Measurements from ENCODE around the gene GRB10. TPM values are rescaled to one million over a fixed set of nuclear protein-coding genes. Genes with fewer than 3 reads are reported as not detected.

The GRB10 gene
- total and polyA plus RNA-seq, 3 donors from 2014 or later, result 54.0 to 81.9 (median 57.7) TPM

- Histone ChIP-seq H3K4me3 (no peak overlapping the region), H3K36me3 (ENCODE audit: low read depth, missing control alignments) (no peaks in the 10 kb centered on the region), H3K27me3 (no peaks in the 10 kb centered on the region), H3K4me1 (no peaks in the 10 kb centered on the region), H3K27ac (no peak overlapping the region), H3K9me3 (no peaks in the 10 kb centered on the region)
- DNase-seq, result no peak
- 87 to 91% methylated on average over 7 of the region's 7 CpGs for WGBS, 2 donors
- intact Hi-C loops (cut with DNase I; ENCODE audit: low total_unique reads), result no loop called here
- no peak for TF ChIP-seq POLR2A (IDR thresholded peaks at IDR 0.05)
- TF ChIP-seq, protein P1, sequence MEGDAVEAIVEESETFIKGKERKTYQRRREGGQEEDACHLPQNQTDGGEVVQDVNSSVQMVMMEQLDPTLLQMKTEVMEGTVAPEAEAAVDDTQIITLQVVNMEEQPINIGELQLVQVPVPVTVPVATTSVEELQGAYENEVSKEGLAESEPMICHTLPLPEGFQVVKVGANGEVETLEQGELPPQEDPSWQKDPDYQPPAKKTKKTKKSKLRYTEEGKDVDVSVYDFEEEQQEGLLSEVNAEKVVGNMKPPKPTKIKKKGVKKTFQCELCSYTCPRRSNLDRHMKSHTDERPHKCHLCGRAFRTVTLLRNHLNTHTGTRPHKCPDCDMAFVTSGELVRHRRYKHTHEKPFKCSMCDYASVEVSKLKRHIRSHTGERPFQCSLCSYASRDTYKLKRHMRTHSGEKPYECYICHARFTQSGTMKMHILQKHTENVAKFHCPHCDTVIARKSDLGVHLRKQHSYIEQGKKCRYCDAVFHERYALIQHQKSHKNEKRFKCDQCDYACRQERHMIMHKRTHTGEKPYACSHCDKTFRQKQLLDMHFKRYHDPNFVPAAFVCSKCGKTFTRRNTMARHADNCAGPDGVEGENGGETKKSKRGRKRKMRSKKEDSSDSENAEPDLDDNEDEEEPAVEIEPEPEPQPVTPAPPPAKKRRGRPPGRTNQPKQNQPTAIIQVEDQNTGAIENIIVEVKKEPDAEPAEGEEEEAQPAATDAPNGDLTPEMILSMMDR (IDR thresholded peaks at IDR 0.05), result no peak
Measured at GRCh38 chr7:50687575-50688225, 95.0 kb downstream of the GRB10 start.

GRCh38 chr7:50687096-50687495 lies 95.6 kb downstream of the GRB10 start:
- Histone ChIP-seq H3K27ac (no peak overlapping the region), H3K9me3 (no peaks in the 10 kb centered on the region), H3K4me1 (no peaks in the 10 kb centered on the region), H3K27me3 (no peaks in the 10 kb centered on the region), H3K4me3 (no peak overlapping the region), H3K36me3 (ENCODE audit: low read depth, missing control alignments) (no peaks in the 10 kb centered on the region)
- DNase-seq, result no peak
- 92 to 94% methylated on average over 6 of the region's 6 CpGs for WGBS, 2 donors
- TF ChIP-seq, protein P1 (IDR thresholded peaks at IDR 0.05), result no peak
- no peak for TF ChIP-seq POLR2A (IDR thresholded peaks at IDR 0.05)
- intact Hi-C loops (cut with DNase I; ENCODE audit: low total_unique reads), result no loop called here

DNA sequence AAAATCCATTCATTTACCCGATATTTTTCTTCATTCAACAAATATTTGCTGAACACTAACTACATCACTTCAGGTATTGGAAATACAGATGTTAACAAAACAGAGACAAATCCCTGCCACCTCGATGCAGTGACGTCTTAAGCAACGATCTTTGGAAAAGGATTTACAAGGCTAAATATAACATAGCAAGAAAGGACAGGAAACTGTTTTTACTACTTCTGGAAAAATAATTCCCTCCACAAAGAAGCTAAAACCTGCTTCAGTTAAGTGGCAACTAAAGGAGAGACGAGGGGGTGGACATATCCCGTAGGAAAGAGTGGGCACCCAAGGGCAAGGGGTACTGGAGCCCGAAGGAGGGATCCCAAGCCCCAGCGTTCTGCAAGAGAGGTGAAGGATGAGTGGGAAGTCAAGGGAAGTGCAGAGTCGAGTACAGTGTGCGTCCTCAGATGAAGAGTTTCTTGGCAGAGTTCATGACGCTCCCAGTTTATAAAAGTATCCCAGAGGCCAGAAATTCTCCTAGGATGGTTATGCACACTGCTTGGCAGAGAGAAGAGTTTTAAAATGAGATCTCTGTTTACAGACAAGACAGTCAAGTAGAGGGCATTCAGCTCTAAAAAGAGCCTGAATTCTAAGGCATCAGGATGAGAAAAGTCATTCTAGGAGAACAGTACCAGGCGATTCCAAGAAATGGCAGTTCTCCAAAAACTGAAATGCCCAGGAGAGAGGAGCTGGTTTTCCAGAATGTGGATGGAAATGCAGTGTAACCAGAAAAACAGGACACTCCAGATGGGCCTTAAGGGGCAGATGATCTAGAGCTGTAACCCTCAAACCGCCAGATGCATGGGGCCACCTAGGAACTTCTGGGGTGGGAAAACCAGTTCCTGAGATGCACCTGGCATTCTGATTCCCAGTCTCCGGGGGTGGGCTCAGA lies 97.3 kb downstream of the GRB10 start:
- no peak for DNase-seq
- Histone ChIP-seq H3K36me3 (ENCODE audit: low read depth, missing control alignments) (no peaks in the 10 kb centered on the region), H3K4me1 (no peaks in the 10 kb centered on the region), H3K27me3 (no peaks in the 10 kb centered on the region), H3K9me3 (no peaks in the 10 kb centered on the region), H3K27ac (no peak overlapping the region), H3K4me3 (no peak overlapping the region)
- TF ChIP-seq, protein P1 (IDR thresholded peaks at IDR 0.05), result no peak
- TF ChIP-seq POLR2A (IDR thresholded peaks at IDR 0.05), result no peak
- intact Hi-C loops (cut with DNase I; ENCODE audit: low total_unique reads), result no loop called here
- WGBS, 2 donors, result 57 to 65% methylated on average over 14 of the region's 14 CpGs

- no peaks in the 10 kb centered on the region for H3K4me1 ChIP-seq
- H3K4me3 ChIP-seq, result no peak overlapping the region
- 67 to 72% methylated on average over 4 of the region's 4 CpGs for WGBS, 2 donors
- no peaks in the 10 kb centered on the region for H3K27me3 ChIP-seq
- no peaks in the 10 kb centered on the region for H3K36me3 ChIP-seq (ENCODE audit: low read depth, missing control alignments)
- no peak for DNase-seq
- no peak overlapping the region for H3K27ac ChIP-seq
- intact Hi-C loops (cut with DNase I; ENCODE audit: low total_unique reads), result no loop called here
- H3K9me3 ChIP-seq, result no peaks in the 10 kb centered on the region
- TF ChIP-seq, protein P1 (IDR thresholded peaks at IDR 0.05), result no peak
Measured at GRCh38 chr7:50684713-50685075, 98.0 kb downstream of the GRB10 start.

Data from testis (tissue), 3 donors.